Endodermal cell (in vitro differentiated cells): ENCODE results near the gene RAB7A. TPM values are rescaled to one million over a fixed set of nuclear protein-coding genes. Genes with fewer than 3 reads are reported as not detected.

Source experiments
- DNase-seq: peaks from one replicate; pipeline ENCODE4 v3.0.0-alpha.2; 2017
- H3K27ac ChIP-seq: 2 replicates; pipeline ENCODE4 v1.5.1; 2013; ENCODE audit warnings: mild to moderate bottlenecking, low read depth, low read length, moderate library complexity
- H3K27me3 ChIP-seq: 2 replicates; pipeline ENCODE4 v1.6.1; 2013; ENCODE audit warnings: mild to moderate bottlenecking, low read length, moderate library complexity; ENCODE audit not compliant: insufficient read depth, control insufficient read depth, poor library complexity, severe bottlenecking
- H3K36me3 ChIP-seq: 2 replicates; pipeline ENCODE4 v1.7.0; 2013; ENCODE audit warnings: mild to moderate bottlenecking, low read length, moderate library complexity; ENCODE audit not compliant: control insufficient read depth, insufficient read depth
- H3K4me1 ChIP-seq: one replicate; pipeline ENCODE4 v1.7.0; 2013; ENCODE audit warnings: low read length; ENCODE audit not compliant: control insufficient read depth, insufficient read depth
- H3K4me3 ChIP-seq: 2 replicates; pipeline ENCODE4 v1.5.1; 2013; ENCODE audit warnings: mild to moderate bottlenecking, low read length, moderate library complexity
- H3K9ac ChIP-seq: 2 replicates; pipeline ENCODE4 v1.6.1; 2013; ENCODE audit warnings: mild to moderate bottlenecking, low read length, moderate library complexity; ENCODE audit not compliant: poor library complexity, severe bottlenecking; ENCODE audit errors: extremely low read depth
- H3K9me3 ChIP-seq: 2 replicates; pipeline ENCODE4 v1.6.1; 2013; ENCODE audit warnings: mild to moderate bottlenecking, low read length, moderate library complexity; ENCODE audit not compliant: control insufficient read depth
- H3K27ac Mint-ChIP-seq: 2 replicates; pipeline ENCODE4 v1.8.0; 2020; ENCODE audit warnings: mixed read lengths
- H3K27me3 Mint-ChIP-seq: 2 replicates; pipeline ENCODE4 v1.8.0; 2021; ENCODE audit warnings: mild to moderate bottlenecking, mixed read lengths; ENCODE audit not compliant: insufficient read depth
- H3K36me3 Mint-ChIP-seq: 2 replicates; pipeline ENCODE4 v1.8.0; 2020; ENCODE audit warnings: low read depth, mixed read lengths
- H3K4me1 Mint-ChIP-seq: 2 replicates; pipeline ENCODE4 v1.8.0; 2020; ENCODE audit warnings: mixed read lengths
- H3K4me3 Mint-ChIP-seq: 2 replicates; pipeline ENCODE4 v1.8.0; 2020; ENCODE audit warnings: mild to moderate bottlenecking, moderate library complexity, mixed read lengths
- H3K9me3 Mint-ChIP-seq: 2 replicates; pipeline ENCODE4 v1.8.0; 2020; ENCODE audit warnings: mild to moderate bottlenecking, mixed read lengths
- CTCF ChIP-seq: fragments of 200-600 bp; sonication (generic); conservative IDR thresholded peaks from 2 replicates; pipeline ENCODE4 v1.5.0; 2021; ENCODE audit warnings: antibody characterized with exemption, mild to moderate bottlenecking
- WGBS, 2 experiments: methylation state at CpG; one replicate each; pipeline versions ENCODE4 v1.1.5 to v1.1.7; 2013; ENCODE audit warnings: missing lambda C conversion rate in 2 of 2, mixed read lengths in 1 of 2; ENCODE audit not compliant: insufficient coverage in 1 of 2, insufficient read length in 1 of 2; 5-methylcytosine and 5-hydroxymethylcytosine counted together
- total RNA-seq, 2 donors: library from RNA; stranded (reverse); fragmentation: NEBNext Ultra II Directional in 1 of 2; extraction: Animal tissue kit (Norgen Biotek cat#: 25700) in 1 of 2; gene quantifications; 2 replicates in 1 of 2; 3 replicates in 1 of 2; pipeline ENCODE4 v1.2.1, GENCODE V29; 2021

RAB7A gene
- total RNA-seq, 2 donors from 2014 or later: 166 to 194 TPM

- Mint-ChIP-seq H3K9me3 (peaks cover 4% of the 10 kb centered on the region), H3K4me3 (no peak overlapping the region), H3K27me3 (no peaks in the 10 kb centered on the region), H3K4me1 (peaks cover 45% of the 10 kb centered on the region), H3K36me3 (peaks cover 35% of the 10 kb centered on the region), H3K27ac (peak overlapping the region; percentile 18)
- Histone ChIP-seq H3K4me1 (no peaks in the 10 kb centered on the region), H3K27me3 (no peaks in the 10 kb centered on the region), H3K4me3 (no peak overlapping the region), H3K36me3 (peaks cover 41% of the 10 kb centered on the region), H3K9ac (no peak overlapping the region), H3K9me3 (peaks cover 7% of the 10 kb centered on the region), H3K27ac (no peak overlapping the region)
- TF ChIP-seq CTCF: no peak
- WGBS, 2 experiments: 96 to 97% methylated on average over 2 to 3 of the region's 3 CpGs
- DNase-seq: no peak
Measured at GRCh38 chr3:128734523-128735189, 8.7 kb downstream of the RAB7A start.

- Mint-ChIP-seq H3K27ac (peak overlapping the region; percentile 18), H3K4me3 (no peak overlapping the region), H3K9me3 (peaks cover 4% of the 10 kb centered on the region), H3K36me3 (peaks cover 34% of the 10 kb centered on the region), H3K4me1 (peaks cover 42% of the 10 kb centered on the region), H3K27me3 (no peaks in the 10 kb centered on the region)
- H3K27me3 ChIP-seq: no peaks in the 10 kb centered on the region
- H3K4me3 ChIP-seq: no peak overlapping the region
- peaks cover 47% of the 10 kb centered on the region for H3K36me3 ChIP-seq
- no peak for DNase-seq
- TF ChIP-seq CTCF: no peak
- peaks cover 7% of the 10 kb centered on the region for H3K9me3 ChIP-seq
- no peaks in the 10 kb centered on the region for H3K4me1 ChIP-seq
- H3K27ac ChIP-seq: no peak overlapping the region
- H3K9ac ChIP-seq: no peak overlapping the region
Measured at GRCh38 chr3:128735287-128735686, 9.3 kb downstream of the RAB7A start.

GRCh38 chr3:128735884-128736283, 9.9 kb downstream of the RAB7A start:
- WGBS, 2 experiments: 78 to 84% methylated on average over 2 of the region's 2 CpGs

More at GRCh38 chr3:128735884-128736283, 9.9 kb downstream of the RAB7A start:
- Histone ChIP-seq H3K36me3 (peaks cover 47% of the 10 kb centered on the region), H3K9me3 (peaks cover 7% of the 10 kb centered on the region), H3K27ac (no peak overlapping the region), H3K4me3 (no peak overlapping the region), H3K9ac (no peak overlapping the region), H3K27me3 (no peaks in the 10 kb centered on the region), H3K4me1 (no peaks in the 10 kb centered on the region)
- no peak overlapping the region for H3K27ac Mint-ChIP-seq
- H3K4me3 Mint-ChIP-seq: no peak overlapping the region
- DNase-seq: no peak
- no peaks in the 10 kb centered on the region for H3K27me3 Mint-ChIP-seq
- peaks cover 36% of the 10 kb centered on the region for H3K4me1 Mint-ChIP-seq
- peaks cover 38% of the 10 kb centered on the region for H3K36me3 Mint-ChIP-seq
- TF ChIP-seq CTCF: no peak
- H3K9me3 Mint-ChIP-seq: peaks cover 7% of the 10 kb centered on the region
